Measurements from ENCODE around the gene OTULIN.

OTULIN gene

GRCh38 chr5:14741801-14742440 lies 77.4 kb downstream of the OTULIN start:
- DNase-seq (ENCODE audit: low spot score) = no peak

- no peak for DNase-seq (ENCODE audit: low spot score)
Measured at GRCh38 chr5:14742498-14742897, 78.0 kb downstream of the OTULIN start.

DNA sequence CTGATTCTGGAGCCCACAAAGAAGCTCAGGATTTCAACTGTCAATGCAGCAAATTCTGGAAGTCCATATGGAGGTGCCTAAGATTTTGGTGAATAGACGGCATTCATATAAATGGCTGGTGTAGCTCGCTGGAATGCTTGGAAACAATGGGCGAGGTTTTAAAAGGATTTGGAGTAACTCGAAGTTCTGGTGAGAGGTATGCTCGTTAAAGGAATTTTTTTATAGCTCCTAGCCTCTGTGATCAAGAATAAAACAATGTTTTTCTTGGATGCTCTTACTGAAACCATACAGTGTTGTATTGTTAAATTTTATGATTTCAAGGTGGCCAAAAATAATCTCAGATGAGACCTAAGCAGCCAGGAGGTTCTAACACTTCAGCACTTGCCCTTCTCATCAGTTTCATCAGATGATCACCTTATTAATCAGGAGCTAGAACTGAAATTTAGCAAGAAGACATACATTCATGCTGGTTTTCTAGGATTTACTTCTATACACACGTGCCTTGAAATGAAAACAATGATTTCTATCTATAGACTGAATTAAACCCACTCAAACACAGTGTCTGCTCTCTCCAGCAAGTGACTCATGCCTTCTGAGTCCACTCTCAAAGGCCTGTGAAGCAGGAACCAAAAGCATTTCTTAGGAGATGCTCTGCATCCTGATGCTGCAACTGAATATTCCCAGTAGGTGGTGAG lies 79.2 kb downstream of the OTULIN start:
- DNase-seq (ENCODE audit: low spot score) = peak; percentile 78

- no peak for DNase-seq (ENCODE audit: low spot score)
Measured at GRCh38 chr5:14744296-14745187, 80.0 kb downstream of the OTULIN start.

- no peak for DNase-seq (ENCODE audit: low spot score)
Measured at GRCh38 chr5:14745188-14745563, 80.7 kb downstream of the OTULIN start.

DNA sequence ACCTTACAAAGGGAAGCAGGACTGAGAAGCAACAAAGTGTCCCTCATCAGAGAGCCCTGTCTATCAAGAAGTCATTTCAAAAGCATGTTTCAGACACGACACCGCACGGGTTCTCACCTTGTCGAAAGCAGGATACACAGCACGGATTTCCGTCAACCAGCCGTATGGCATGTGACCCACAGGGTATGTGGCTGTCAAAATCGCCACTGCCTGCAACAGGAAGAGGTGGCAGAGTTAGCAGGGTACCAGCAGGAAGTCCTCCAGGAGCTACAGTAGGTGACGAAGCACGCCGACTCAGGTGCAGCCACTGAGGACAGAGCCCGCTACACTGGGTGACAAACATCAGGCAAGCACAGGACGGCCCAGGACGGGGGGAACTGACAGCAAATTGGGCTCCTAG lies 81.2 kb downstream of the OTULIN start:
- no peak for DNase-seq (ENCODE audit: low spot score)

GRCh38 chr5:14748180-14748900 lies 83.8 kb downstream of the OTULIN start:
- no peak for DNase-seq (ENCODE audit: low spot score)
